OCI-LY3 (cell line): ENCODE data around the gene SAMD4A.
"Not testable (repeated sequence)": the region's sequence is repeated elsewhere in the genome, so short reads cannot be mapped to it uniquely, and the experiment has no call there.

Source experiments
- CTCF ChIP-seq: fragments of 200-600, 300-600 bp; sonication (generic); IDR thresholded peaks from 2 replicates; pipeline ENCODE4 v1.5.1; 2014; ENCODE audit warnings: antibody characterized with exemption, low read length, low read depth
- EZH2phosphoT487 ChIP-seq: fragments of 200-600 bp; shearing (Covaris generic); IDR thresholded peaks from 2 replicates; pipeline ENCODE4 v1.6.1; 2018; ENCODE audit warnings: antibody characterized with exemption, mixed run types, low read depth

GRCh38 chr14:54624005-54624358 is 57.1 kb downstream of the SAMD4A start:
- TF ChIP-seq CTCF, EZH2phosphoT487: not testable (repeated sequence)
